A549 treated with AZD9567 at 1 μM for 4 hours (cell line): ENCODE data around the gene CXADR. TPM values are rescaled to one million over a fixed set of nuclear protein-coding genes. Genes with fewer than 3 reads are reported as not detected.

ENCODE experiments used
- total RNA-seq: library from RNA; stranded (reverse); fragments of 200-300 nt; extraction: Qiagen RNA extraction; gene quantifications from 5 replicates; pipeline ENCODE4 v1.2.3, GENCODE V29; 2022; ENCODE audit not compliant: insufficient read depth

CXADR gene
- total RNA-seq: 7.7 to 13.0 TPM (median 10.8 TPM) in 5 replicates

DNA sequence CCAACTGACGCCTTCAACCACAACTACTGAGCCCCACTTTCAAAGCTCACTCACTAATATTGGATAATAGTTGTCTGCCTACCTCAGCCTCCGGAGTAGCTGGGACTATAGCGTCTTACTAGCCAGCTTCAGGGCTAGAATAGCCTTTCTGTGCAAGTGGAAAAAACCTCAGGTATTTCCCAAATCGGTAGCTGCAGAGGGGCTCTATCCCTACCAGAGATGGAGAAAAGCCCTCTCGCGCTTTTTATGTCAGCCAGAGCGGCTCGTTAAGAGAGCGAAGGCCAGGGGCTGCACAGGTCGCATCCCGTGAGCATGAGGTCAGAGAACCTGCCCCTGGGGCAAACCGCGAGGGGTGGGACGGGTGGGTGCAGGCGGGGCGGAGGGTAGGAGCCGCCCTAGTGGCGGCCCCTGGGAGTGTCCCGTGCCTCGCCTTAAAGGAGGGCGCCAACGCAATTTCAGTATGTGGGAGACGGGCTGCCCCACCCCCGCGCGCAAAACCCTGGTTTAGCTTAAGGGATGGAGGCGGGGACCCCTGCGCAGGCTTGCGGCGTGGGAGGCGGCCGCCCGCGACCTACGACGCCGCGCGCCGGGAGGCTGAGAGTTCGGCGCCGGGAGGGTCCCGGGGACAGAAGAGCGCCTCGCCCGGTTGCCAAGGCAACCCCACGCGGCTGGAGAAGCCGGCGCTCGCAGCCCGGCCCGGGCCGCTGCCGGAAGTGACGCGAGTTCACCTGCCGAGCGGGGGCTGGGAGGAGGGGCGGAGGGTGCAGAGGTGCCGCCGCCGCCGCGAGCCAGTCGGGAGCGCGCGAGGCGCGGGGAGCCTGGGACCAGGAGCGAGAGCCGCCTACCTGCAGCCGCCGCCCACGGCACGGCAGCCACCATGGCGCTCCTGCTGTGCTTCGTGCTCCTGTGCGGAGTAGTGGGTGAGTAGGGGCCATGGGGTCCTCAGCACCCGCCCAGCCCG, at the start of gene CXADR:
Gene CXADR (plus strand): TSS at position 791 of the 961 bp plus-strand sequence. CDS start 87 bp downstream, at position 878.

DNA sequence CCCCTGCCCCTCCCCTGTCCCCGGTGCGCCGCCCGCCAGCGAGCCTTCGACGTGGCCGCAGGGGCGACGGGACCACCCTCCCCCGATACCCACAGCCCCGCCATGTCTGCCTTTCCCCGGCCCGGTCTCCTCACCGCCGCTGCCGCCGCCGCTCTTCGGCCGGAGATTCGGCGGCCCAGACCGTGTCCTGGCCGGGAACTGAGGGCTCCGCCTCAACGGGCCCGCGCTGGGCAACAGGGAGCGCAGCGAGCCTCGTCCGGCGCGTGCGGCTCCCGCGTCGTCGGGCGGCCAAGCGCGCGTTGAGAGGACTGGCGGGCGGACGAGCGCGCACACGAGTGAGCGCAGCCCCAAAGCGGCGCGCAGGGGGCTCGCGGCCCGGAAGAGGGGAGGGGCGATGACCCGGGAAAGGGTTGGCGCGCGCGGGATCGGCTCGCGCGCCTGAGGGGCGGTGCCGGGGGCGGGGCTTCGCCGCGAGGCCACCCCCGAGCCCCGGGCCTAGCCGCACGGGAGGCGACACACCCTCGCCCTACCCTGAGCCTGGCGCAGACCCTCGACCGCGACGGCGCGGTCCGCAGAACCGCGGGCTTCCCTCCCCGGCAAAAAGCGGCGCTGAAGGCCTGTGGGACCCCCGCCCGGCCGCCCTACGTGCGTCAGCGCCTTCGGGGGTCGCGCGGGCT, 99.9 kb downstream of the CXADR start, which contains the start of gene BTG3:
Gene BTG3 (minus strand): TSS at position 337 of the 677 bp plus-strand sequence. CDS start 3,757 bp downstream, outside the sequence.

Other genes starting within 250 kb of the CXADR start
- 19.6 to 28.4 TPM (median 27.8 TPM) in 5 replicates for gene BTG3, start 99.9 kb downstream of the CXADR start, total RNA-seq